H1 (cell line): Measurements from ENCODE around the gene CHD9. TPM values are rescaled to one million over a fixed set of nuclear protein-coding genes. Genes with fewer than 3 reads are reported as not detected.

Experiments
- BCL11A ChIP-seq, 2 experiments: IDR thresholded peaks; one replicate each; pipeline ENCODE4 v1.6.1; 2011; ENCODE audit warnings: low read depth in 2 of 2, low read length in 2 of 2, mild to moderate bottlenecking in 2 of 2
- CBX8 ChIP-seq: fragments of 300-800, 300-1000 bp; sonication (generic); IDR thresholded peaks from 2 replicates; pipeline ENCODE4 v1.7.1; 2016; ENCODE audit warnings: low read depth, low read length, borderline replicate concordance
- CHD2 ChIP-seq: IDR thresholded peaks from 2 replicates; pipeline ENCODE4 v1.6.1; 2012; ENCODE audit warnings: low read length, improper control_type of control experiment
- CTBP2 ChIP-seq: IDR thresholded peaks from 2 replicates; pipeline ENCODE4 v1.7.0; 2011; ENCODE audit warnings: borderline replicate concordance, mild to moderate bottlenecking, moderate library complexity, mixed read lengths, low read length; ENCODE audit not compliant: insufficient read depth, insufficient read length
- JUND ChIP-seq: IDR thresholded peaks from 2 replicates; pipeline ENCODE4 v1.6.1; 2011; ENCODE audit warnings: mild to moderate bottlenecking, improper control_type of control experiment, low read length
- NANOG ChIP-seq: IDR thresholded peaks from 2 replicates; pipeline ENCODE4 v1.6.1; 2011; ENCODE audit warnings: low read length, low read depth, mild to moderate bottlenecking, inconsistent platforms; ENCODE audit not compliant: insufficient read depth, poor library complexity, severe bottlenecking
- SRF ChIP-seq: IDR thresholded peaks from 2 replicates; pipeline ENCODE4 v1.6.1; 2011; ENCODE audit warnings: mild to moderate bottlenecking, low read depth, low read length, moderate library complexity
- ZNF274 ChIP-seq: IDR thresholded peaks from 2 replicates; pipeline ENCODE4 v1.7.0; 2012; ENCODE audit warnings: low read length, borderline replicate concordance; ENCODE audit errors: extremely low read depth
- polyA plus RNA-seq, 7 experiments: library from polyadenylated mRNA; depleted of rRNA in 3 of 7; stranded (reverse) in 5 of 7; unstranded in 2 of 7; fragments of >200 nt in 5 of 7; fragments of 200-250 nt in 2 of 7; gene quantifications; 1 replicate in 5 of 7; 2 replicates in 1 of 7; 4 replicates in 1 of 7; pipeline versions ENCODE4 v1.2.1 to v1.2.3, GENCODE V29; 2011 to 2013; ENCODE audit warnings: missing spikeins in 2 of 7, mixed read lengths in 2 of 7
- total RNA-seq: library from RNA; stranded (reverse); fragmentation: NEBNext Ultra II Directional; extraction: Animal tissue kit (Norgen Biotek cat#: 25700); gene quantifications from 2 replicates; pipeline ENCODE4 v1.2.1, GENCODE V29; 2021
- TF ChIP-seq, protein P1 (sequence below): fragments of 300-600 bp; sonication (generic); IDR thresholded peaks from 2 replicates; pipeline ENCODE4 v1.7.1; 2012; ENCODE audit warnings: low read length, moderate library complexity, mild to moderate bottlenecking, inconsistent platforms; ENCODE audit not compliant: insufficient replicate concordance
- TF ChIP-seq, protein P2 (sequence below): IDR thresholded peaks from 2 replicates; pipeline ENCODE4 v1.6.1; 2011; ENCODE audit warnings: low read depth, mild to moderate bottlenecking, low read length; ENCODE audit not compliant: insufficient read depth

Gene CHD9
- total and polyA plus RNA-seq, 2 of the 8 experiments (the other 6 are each of a cell fraction or from before 2014, with no cell fraction given) = 9.9 to 32.4 TPM

DNA sequence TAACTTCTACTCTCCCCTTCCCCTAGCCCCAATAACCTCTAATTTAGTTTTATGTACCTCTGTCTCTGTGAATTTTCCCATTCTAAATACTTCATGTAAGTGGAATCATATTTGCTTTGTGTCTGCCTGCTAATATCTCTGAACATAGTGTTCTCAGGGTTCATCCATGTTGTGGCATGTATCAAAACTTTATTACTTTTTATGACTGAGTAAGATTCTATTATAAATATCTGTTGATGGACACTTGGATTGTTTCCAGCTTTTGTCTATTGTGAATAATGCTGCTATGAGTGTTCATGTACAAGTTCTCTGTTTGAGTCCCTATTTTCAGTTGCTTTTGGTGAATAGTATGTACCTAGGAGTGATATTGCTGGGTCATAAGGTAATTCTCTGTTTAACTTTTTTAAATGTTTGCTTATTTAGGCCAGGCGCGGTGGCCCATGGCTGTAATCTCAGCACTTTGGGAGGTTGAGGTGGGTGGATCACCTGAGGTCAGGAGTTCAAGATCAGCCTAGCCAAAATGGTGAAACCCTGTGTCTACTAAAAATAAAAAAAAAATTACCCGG is 92.8 kb downstream of the CHD9 start (continued):
- TF ChIP-seq, protein P1, sequence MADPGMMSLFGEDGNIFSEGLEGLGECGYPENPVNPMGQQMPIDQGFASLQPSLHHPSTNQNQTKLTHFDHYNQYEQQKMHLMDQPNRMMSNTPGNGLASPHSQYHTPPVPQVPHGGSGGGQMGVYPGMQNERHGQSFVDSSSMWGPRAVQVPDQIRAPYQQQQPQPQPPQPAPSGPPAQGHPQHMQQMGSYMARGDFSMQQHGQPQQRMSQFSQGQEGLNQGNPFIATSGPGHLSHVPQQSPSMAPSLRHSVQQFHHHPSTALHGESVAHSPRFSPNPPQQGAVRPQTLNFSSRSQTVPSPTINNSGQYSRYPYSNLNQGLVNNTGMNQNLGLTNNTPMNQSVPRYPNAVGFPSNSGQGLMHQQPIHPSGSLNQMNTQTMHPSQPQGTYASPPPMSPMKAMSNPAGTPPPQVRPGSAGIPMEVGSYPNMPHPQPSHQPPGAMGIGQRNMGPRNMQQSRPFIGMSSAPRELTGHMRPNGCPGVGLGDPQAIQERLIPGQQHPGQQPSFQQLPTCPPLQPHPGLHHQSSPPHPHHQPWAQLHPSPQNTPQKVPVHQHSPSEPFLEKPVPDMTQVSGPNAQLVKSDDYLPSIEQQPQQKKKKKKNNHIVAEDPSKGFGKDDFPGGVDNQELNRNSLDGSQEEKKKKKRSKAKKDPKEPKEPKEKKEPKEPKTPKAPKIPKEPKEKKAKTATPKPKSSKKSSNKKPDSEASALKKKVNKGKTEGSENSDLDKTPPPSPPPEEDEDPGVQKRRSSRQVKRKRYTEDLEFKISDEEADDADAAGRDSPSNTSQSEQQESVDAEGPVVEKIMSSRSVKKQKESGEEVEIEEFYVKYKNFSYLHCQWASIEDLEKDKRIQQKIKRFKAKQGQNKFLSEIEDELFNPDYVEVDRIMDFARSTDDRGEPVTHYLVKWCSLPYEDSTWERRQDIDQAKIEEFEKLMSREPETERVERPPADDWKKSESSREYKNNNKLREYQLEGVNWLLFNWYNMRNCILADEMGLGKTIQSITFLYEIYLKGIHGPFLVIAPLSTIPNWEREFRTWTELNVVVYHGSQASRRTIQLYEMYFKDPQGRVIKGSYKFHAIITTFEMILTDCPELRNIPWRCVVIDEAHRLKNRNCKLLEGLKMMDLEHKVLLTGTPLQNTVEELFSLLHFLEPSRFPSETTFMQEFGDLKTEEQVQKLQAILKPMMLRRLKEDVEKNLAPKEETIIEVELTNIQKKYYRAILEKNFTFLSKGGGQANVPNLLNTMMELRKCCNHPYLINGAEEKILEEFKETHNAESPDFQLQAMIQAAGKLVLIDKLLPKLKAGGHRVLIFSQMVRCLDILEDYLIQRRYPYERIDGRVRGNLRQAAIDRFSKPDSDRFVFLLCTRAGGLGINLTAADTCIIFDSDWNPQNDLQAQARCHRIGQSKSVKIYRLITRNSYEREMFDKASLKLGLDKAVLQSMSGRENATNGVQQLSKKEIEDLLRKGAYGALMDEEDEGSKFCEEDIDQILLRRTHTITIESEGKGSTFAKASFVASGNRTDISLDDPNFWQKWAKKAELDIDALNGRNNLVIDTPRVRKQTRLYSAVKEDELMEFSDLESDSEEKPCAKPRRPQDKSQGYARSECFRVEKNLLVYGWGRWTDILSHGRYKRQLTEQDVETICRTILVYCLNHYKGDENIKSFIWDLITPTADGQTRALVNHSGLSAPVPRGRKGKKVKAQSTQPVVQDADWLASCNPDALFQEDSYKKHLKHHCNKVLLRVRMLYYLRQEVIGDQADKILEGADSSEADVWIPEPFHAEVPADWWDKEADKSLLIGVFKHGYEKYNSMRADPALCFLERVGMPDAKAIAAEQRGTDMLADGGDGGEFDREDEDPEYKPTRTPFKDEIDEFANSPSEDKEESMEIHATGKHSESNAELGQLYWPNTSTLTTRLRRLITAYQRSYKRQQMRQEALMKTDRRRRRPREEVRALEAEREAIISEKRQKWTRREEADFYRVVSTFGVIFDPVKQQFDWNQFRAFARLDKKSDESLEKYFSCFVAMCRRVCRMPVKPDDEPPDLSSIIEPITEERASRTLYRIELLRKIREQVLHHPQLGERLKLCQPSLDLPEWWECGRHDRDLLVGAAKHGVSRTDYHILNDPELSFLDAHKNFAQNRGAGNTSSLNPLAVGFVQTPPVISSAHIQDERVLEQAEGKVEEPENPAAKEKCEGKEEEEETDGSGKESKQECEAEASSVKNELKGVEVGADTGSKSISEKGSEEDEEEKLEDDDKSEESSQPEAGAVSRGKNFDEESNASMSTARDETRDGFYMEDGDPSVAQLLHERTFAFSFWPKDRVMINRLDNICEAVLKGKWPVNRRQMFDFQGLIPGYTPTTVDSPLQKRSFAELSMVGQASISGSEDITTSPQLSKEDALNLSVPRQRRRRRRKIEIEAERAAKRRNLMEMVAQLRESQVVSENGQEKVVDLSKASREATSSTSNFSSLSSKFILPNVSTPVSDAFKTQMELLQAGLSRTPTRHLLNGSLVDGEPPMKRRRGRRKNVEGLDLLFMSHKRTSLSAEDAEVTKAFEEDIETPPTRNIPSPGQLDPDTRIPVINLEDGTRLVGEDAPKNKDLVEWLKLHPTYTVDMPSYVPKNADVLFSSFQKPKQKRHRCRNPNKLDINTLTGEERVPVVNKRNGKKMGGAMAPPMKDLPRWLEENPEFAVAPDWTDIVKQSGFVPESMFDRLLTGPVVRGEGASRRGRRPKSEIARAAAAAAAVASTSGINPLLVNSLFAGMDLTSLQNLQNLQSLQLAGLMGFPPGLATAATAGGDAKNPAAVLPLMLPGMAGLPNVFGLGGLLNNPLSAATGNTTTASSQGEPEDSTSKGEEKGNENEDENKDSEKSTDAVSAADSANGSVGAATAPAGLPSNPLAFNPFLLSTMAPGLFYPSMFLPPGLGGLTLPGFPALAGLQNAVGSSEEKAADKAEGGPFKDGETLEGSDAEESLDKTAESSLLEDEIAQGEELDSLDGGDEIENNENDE = no peak
- TF ChIP-seq JUND (no peak), CHD2 (no peak), SRF (no peak), CTBP2 (no peak), ZNF274 (no peak), CBX8 (no peak), NANOG (no peak), BCL11A (IDR thresholded peaks at IDR 0.05; ENCODE audit: low read depth in 2 of 2, low read length in 2 of 2) (no peak)
- TF ChIP-seq, protein P2, sequence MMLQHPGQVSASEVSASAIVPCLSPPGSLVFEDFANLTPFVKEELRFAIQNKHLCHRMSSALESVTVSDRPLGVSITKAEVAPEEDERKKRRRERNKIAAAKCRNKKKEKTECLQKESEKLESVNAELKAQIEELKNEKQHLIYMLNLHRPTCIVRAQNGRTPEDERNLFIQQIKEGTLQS = no peak
